ENCODE measurements around the gene ABCA10. TPM values are rescaled to one million over a fixed set of nuclear protein-coding genes. Genes with fewer than 3 reads are reported as not detected.

Gene ABCA10
- total RNA-seq, 1 experiment from 2014 or later = 0.34 TPM

DNA sequence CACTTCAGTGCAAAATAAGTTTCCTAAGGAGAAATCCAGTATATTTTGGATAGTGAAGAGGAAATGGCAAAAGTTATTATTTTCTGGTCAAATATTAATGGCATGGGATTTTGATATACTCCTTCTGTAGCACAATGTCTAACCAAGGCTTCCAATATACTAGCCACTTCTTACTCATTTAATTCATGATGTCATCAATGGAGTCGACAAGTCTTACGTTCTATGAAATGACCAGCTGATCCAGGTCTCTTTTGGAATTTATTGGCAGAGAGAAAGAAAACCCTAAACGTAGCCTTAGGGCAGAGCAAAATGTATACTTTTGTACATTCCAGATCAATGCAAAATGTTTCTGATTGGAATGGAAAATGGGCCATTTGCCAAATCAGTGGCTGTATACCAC, 8.3 kb upstream of the ABCA10 start:
- H4K20me1 ChIP-seq (ENCODE audit: insufficient read depth) = no peaks in the 10 kb centered on the region
- H3K36me3 ChIP-seq (ENCODE audit: control insufficient read depth in 1 of 2, insufficient read depth in 2 of 2, low read length in 2 of 2) = no peaks in the 10 kb centered on the region
- 0 out of 4 replicates have a peak, but pooled peaks cover 0 to 3% of the 10 kb centered on the region in 2 experiments for H3K4me1 ChIP-seq (ENCODE audit: control insufficient read depth in 1 of 2, insufficient read depth in 2 of 2, low read length in 2 of 2)
- ChIA-PET CTCF (interaction anchor here (1.0 to 3.5 kb wide), 4 partner anchors 10 to 465 kb away, joined by 4 to 17 read pairs (median 11); no protein-coding TSS in a partner anchor), RAD21 (ENCODE audit: low non-redundant PET in 1 of 2, low total read pairs in 2 of 2, uncharacterized antibody in 2 of 2, unreplicated experiment in 2 of 2) (no interaction called here), POLR2A (no interaction called here)
- H3K9me2 ChIP-seq (ENCODE audit: insufficient read depth) = no peaks in the 10 kb centered on the region; the same call in 1 of the 2 replicates
- TF ChIP-seq EZH2phosphoT487 (IDR thresholded peaks at IDR 0.05; ENCODE audit: borderline replicate concordance) = no peak
- no peak for TF ChIP-seq ZFX (IDR thresholded peaks at IDR 0.05)
- TF ChIP-seq, protein P1, sequence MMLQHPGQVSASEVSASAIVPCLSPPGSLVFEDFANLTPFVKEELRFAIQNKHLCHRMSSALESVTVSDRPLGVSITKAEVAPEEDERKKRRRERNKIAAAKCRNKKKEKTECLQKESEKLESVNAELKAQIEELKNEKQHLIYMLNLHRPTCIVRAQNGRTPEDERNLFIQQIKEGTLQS (IDR thresholded peaks at IDR 0.05) = no peak
- TF ChIP-seq EZH2 (IDR thresholded peaks at IDR 0.05) = no peak
- TF ChIP-seq, protein P2, sequence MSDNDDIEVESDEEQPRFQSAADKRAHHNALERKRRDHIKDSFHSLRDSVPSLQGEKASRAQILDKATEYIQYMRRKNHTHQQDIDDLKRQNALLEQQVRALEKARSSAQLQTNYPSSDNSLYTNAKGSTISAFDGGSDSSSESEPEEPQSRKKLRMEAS (IDR thresholded peaks at IDR 0.05) = no peak
- TF ChIP-seq SIN3A (IDR thresholded peaks at IDR 0.05; ENCODE audit: low read depth) = no peak
- no peaks in the 10 kb centered on the region for H3K27me3 ChIP-seq (ENCODE audit: insufficient read depth, low read length)
- no peaks in the 10 kb centered on the region for H3K9me3 ChIP-seq (ENCODE audit: control insufficient read depth in 1 of 2, insufficient read depth in 1 of 2, low read depth in 1 of 2, low read length in 2 of 2)
- no peak overlapping the region for H3K9ac ChIP-seq (ENCODE audit: low read length)
- no peaks in the 10 kb centered on the region for H3K79me2 ChIP-seq (ENCODE audit: insufficient read depth, low read length)
- intact Hi-C loops (cut with micrococcal nuclease) = no loop called here
- no peak overlapping the region for H2AFZ ChIP-seq (ENCODE audit: low read depth, low read length, poor library complexity, severe bottlenecking)
- no peak overlapping the region for H3K27ac ChIP-seq (ENCODE audit: low read depth, low read length)
- ATAC-seq (no peak), DNase-seq (ENCODE audit: low read depth, low spot score) (no peak)
- no peak overlapping the region for H3K4me2 ChIP-seq (ENCODE audit: low read length)
- no peak overlapping the region for H3K4me3 ChIP-seq (replicated peaks in 1 of 2; ENCODE audit: low read depth in 1 of 2, low read length in 2 of 2)
- no TSS peak for BruUV-seq (replicated peaks)

DNA sequence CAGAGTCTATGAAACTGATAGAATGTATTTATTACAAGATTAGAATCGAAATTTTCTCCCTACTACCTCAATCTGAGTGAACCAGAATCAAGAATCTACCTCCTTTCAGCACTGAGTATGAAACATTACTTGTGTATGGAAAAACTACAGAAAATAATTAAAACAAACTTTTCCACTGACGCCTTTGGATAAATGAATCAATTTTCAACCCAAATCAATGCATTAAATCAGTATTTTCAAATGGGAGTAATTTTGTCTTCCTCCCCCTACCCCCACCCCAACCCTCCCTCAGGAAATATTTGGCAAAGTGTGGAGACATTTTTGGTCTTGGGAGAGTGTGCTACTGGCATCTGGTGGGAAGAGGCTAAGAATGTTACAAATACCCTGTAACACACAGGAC, 7.8 kb upstream of the ABCA10 start:
- no peak for TF ChIP-seq CEBPB (IDR thresholded peaks at IDR 0.05; ENCODE audit: low read depth)
- TF ChIP-seq EGR1 (IDR thresholded peaks at IDR 0.05; ENCODE audit: low read depth) = no peak
- TF ChIP-seq EZH2 (IDR thresholded peaks at IDR 0.05) = no peak
- TF ChIP-seq TCF7L2 (IDR thresholded peaks at IDR 0.05; ENCODE audit: borderline replicate concordance, extremely low read depth, insufficient read depth, insufficient read length) = no peak
- TF ChIP-seq POLR2AphosphoS5 (IDR thresholded peaks at IDR 0.05; ENCODE audit: low read depth, low read length) = no peak
- TF ChIP-seq, protein P2 (IDR thresholded peaks at IDR 0.05) = no peak
- TF ChIP-seq, protein P1 (IDR thresholded peaks at IDR 0.05) = no peak
- TF ChIP-seq FOSL1 (IDR thresholded peaks at IDR 0.05; ENCODE audit: low read depth) = no peak
- TF ChIP-seq JUND (IDR thresholded peaks at IDR 0.05) = no peak
- TF ChIP-seq, protein P3, sequence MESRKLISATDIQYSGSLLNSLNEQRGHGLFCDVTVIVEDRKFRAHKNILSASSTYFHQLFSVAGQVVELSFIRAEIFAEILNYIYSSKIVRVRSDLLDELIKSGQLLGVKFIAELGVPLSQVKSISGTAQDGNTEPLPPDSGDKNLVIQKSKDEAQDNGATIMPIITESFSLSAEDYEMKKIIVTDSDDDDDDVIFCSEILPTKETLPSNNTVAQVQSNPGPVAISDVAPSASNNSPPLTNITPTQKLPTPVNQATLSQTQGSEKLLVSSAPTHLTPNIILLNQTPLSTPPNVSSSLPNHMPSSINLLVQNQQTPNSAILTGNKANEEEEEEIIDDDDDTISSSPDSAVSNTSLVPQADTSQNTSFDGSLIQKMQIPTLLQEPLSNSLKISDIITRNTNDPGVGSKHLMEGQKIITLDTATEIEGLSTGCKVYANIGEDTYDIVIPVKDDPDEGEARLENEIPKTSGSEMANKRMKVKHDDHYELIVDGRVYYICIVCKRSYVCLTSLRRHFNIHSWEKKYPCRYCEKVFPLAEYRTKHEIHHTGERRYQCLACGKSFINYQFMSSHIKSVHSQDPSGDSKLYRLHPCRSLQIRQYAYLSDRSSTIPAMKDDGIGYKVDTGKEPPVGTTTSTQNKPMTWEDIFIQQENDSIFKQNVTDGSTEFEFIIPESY (IDR thresholded peaks at IDR 0.05; ENCODE audit: extremely low read depth, insufficient replicate concordance, low read length) = no peak
- no peak for TF ChIP-seq POLR2A (IDR thresholded peaks at IDR 0.05; ENCODE audit: borderline replicate concordance, extremely low read depth, insufficient read depth, insufficient read length)
- TF ChIP-seq SIN3A (IDR thresholded peaks at IDR 0.05; ENCODE audit: low read depth) = no peak
- no peak for TF ChIP-seq EZH2phosphoT487 (IDR thresholded peaks at IDR 0.05; ENCODE audit: borderline replicate concordance)
- TF ChIP-seq SP1 (IDR thresholded peaks at IDR 0.05; ENCODE audit: low read depth) = no peak
- Histone ChIP-seq H3K9ac (ENCODE audit: low read length) (no peak overlapping the region), H4K20me1 (ENCODE audit: insufficient read depth) (no peaks in the 10 kb centered on the region), H3K79me2 (ENCODE audit: insufficient read depth, low read length) (no peaks in the 10 kb centered on the region), H3K4me1 (ENCODE audit: control insufficient read depth in 1 of 2, insufficient read depth in 2 of 2, low read length in 2 of 2) (0 out of 4 replicates have a peak, but pooled peaks cover 0 to 3% of the 10 kb centered on the region in 2 experiments), H2AFZ (ENCODE audit: low read depth, low read length, poor library complexity, severe bottlenecking) (no peak overlapping the region), H3K36me3 (ENCODE audit: control insufficient read depth in 1 of 2, insufficient read depth in 2 of 2, low read length in 2 of 2) (no peaks in the 10 kb centered on the region), H3K27ac (ENCODE audit: low read depth, low read length) (no peak overlapping the region), H3K9me3 (ENCODE audit: control insufficient read depth in 1 of 2, insufficient read depth in 1 of 2, low read depth in 1 of 2, low read length in 2 of 2) (no peaks in the 10 kb centered on the region), H3K4me3 (replicated peaks in 1 of 2; ENCODE audit: low read depth in 1 of 2, low read length in 2 of 2) (no peak overlapping the region), H3K9me2 (ENCODE audit: insufficient read depth) (no peaks in the 10 kb centered on the region; the same call in 1 of the 2 replicates), H3K4me2 (ENCODE audit: low read length) (no peak overlapping the region), H3K27me3 (ENCODE audit: insufficient read depth, low read length) (no peaks in the 10 kb centered on the region)
- ATAC-seq = no peak
- ChIA-PET RAD21 (ENCODE audit: low non-redundant PET in 1 of 2, low total read pairs in 2 of 2, uncharacterized antibody in 2 of 2, unreplicated experiment in 2 of 2) (no interaction called here), POLR2A (no interaction called here), CTCF (interaction anchor here (1.4 to 6.3 kb wide), 6 partner anchors 10 to 465 kb away, joined by 5 to 86 read pairs (median 16); no protein-coding TSS in a partner anchor)
- no peak for DNase-seq (ENCODE audit: low read depth, low spot score)
- no TSS peak for BruUV-seq (replicated peaks)
- intact Hi-C loops (cut with micrococcal nuclease) = no loop called here
